Activated CD4-positive, alpha-beta memory T cell treated with anti-CD3 and anti-CD28 coated beads, Interleukin-2, amount 10 ng/mL, durations not matched to agents 7 days and 5 days (primary cell): ENCODE measurements around the gene RRP8. TPM values are rescaled to one million over a fixed set of nuclear protein-coding genes. Genes with fewer than 3 reads are reported as not detected.
A peak's percentile ranks its signal among the peaks of the same experiment; 100 is the strongest.

Experiments
- CTCF ChIA-PET: fragments of 350-600 bp; sonication (Branson Sonifier 250); formaldehyde crosslinking; loops from one replicate; lab custom pipeline; 2021; ENCODE audit warnings: antibody characterized with exemption, inconsistent platforms; lab: Charles Lee
- POLR2A ChIA-PET: fragments of 350-600 bp; sonication (Branson Sonifier 250); formaldehyde crosslinking; loops from one replicate; lab custom pipeline; 2021; ENCODE audit warnings: antibody characterized with exemption; lab: Charles Lee
- DNase-seq: peaks from one replicate; pipeline ENCODE4 v3.0.0-alpha.2; 2020
- H3K27ac Mint-ChIP-seq: one replicate; pipeline ENCODE4 v1.8.0; 2021; ENCODE audit warnings: mild to moderate bottlenecking, mixed read lengths
- H3K27me3 Mint-ChIP-seq: one replicate; pipeline ENCODE4 v1.8.0; 2021; ENCODE audit warnings: mixed read lengths
- H3K36me3 Mint-ChIP-seq: one replicate; pipeline ENCODE4 v1.8.0; 2021; ENCODE audit warnings: low read depth, mixed read lengths
- H3K4me1 Mint-ChIP-seq: one replicate; pipeline ENCODE4 v1.8.0; 2021; ENCODE audit warnings: mixed read lengths
- H3K4me3 Mint-ChIP-seq: one replicate; pipeline ENCODE4 v1.8.0; 2021; ENCODE audit warnings: mild to moderate bottlenecking, mixed read lengths
- H3K9me3 Mint-ChIP-seq: one replicate; pipeline ENCODE4 v1.8.0; 2021; ENCODE audit warnings: mixed read lengths
- total RNA-seq, 2 experiments: library from RNA; stranded (reverse); gene quantifications; one replicate each; pipeline ENCODE4 v1.2.3, GENCODE V29; 2021

Gene RRP8
- total RNA-seq, 2 experiments from 2014 or later, result 21.8 to 24.4 TPM

GRCh38 chr11:6611963-6612212 lies 8.5 kb upstream of the RRP8 start:
- peaks cover 59% of the 10 kb centered on the region for H3K36me3 Mint-ChIP-seq
- ChIA-PET POLR2A (interaction anchor here (0.7 to 3.6 kb wide), 21 partner anchors 7 to 922 kb away, joined by 3 to 37 read pairs (median 5); partner anchors contain the start of genes APBB1, ARFIP2, ILK and MRPL17), CTCF (interaction anchor here (0.6 to 3.1 kb wide), 9 partner anchors 9 to 233 kb away, joined by 3 to 30 read pairs (median 4); partner anchors contain the start of genes ARFIP2, ILK, MRPL17 and RRP8)
- no peaks in the 10 kb centered on the region for H3K27me3 Mint-ChIP-seq
- peak overlapping the region; percentile 87 for H3K27ac Mint-ChIP-seq
- peak overlapping the region; percentile 88 for H3K4me3 Mint-ChIP-seq
- no peak for DNase-seq
- peaks cover 50% of the 10 kb centered on the region for H3K4me1 Mint-ChIP-seq
- no peaks in the 10 kb centered on the region for H3K9me3 Mint-ChIP-seq

- Mint-ChIP-seq H3K27me3 (no peaks in the 10 kb centered on the region), H3K27ac (peak overlapping the region; percentile 87), H3K4me1 (peaks cover 46% of the 10 kb centered on the region), H3K36me3 (peaks cover 57% of the 10 kb centered on the region), H3K4me3 (peak overlapping the region; percentile 88), H3K9me3 (no peaks in the 10 kb centered on the region)
- CTCF ChIA-PET, result interaction anchor here (0.6 to 3.1 kb wide), 9 partner anchors 9 to 232 kb away, joined by 3 to 30 read pairs (median 4); partner anchors contain the start of genes ARFIP2, ILK, MRPL17 and RRP8
- peak; percentile 18 for DNase-seq
- POLR2A ChIA-PET, result interaction anchor here (0.7 to 3.6 kb wide), 19 partner anchors 8 to 232 kb away, joined by 3 to 37 read pairs (median 5); partner anchors contain the start of genes ARFIP2, ILK, MRPL17 and RRP8
These were observed 7.9 kb upstream of the RRP8 start for GRCh38 chr11:6611092-6611962.

- H3K27ac Mint-ChIP-seq, result peak overlapping the region; percentile 87
- peak; percentile 15 for DNase-seq
- peaks cover 44% of the 10 kb centered on the region for H3K4me1 Mint-ChIP-seq
- ChIA-PET POLR2A (interaction anchor here (1.7 to 2.9 kb wide), 4 partner anchors 9 to 72 kb away, joined by 6 to 37 read pairs (median 12); partner anchors contain the start of genes MRPL17 and TPP1), CTCF (interaction anchor here (3.1 kb wide), 1 partner anchor 73 kb away, joined by 30 read pairs; the partner anchor contains the start of gene MRPL17)
- peak overlapping the region; percentile 88 for H3K4me3 Mint-ChIP-seq
- H3K27me3 Mint-ChIP-seq, result no peaks in the 10 kb centered on the region
- H3K36me3 Mint-ChIP-seq, result peaks cover 55% of the 10 kb centered on the region
- no peaks in the 10 kb centered on the region for H3K9me3 Mint-ChIP-seq
These were observed 7.2 kb upstream of the RRP8 start for GRCh38 chr11:6610591-6610990.

DNA sequence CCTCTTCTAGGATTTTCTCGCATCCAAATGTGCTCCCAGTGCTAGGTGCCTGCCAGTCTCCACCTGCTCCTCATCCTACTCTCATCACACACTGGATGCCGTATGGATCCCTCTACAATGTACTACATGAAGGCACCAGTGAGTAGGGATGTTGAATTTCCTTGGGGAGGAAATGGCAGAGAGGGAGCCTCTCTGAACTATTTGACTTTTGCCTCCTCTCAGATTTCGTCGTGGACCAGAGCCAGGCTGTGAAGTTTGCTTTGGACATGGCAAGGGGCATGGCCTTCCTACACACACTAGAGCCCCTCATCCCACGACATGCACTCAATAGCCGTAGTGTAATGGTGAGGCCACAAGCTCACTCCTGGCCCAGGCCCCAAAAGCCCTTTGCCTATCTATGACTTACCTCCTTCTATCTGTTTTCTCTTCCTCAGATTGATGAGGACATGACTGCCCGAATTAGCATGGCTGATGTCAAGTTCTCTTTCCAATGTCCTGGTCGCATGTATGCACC lies 6.1 kb upstream of the RRP8 start:
- Mint-ChIP-seq H3K4me3 (peak overlapping the region; percentile 26), H3K4me1 (peaks cover 44% of the 10 kb centered on the region), H3K27me3 (no peaks in the 10 kb centered on the region), H3K36me3 (peaks cover 52% of the 10 kb centered on the region), H3K9me3 (no peaks in the 10 kb centered on the region), H3K27ac (peak overlapping the region; percentile 42)
- ChIA-PET CTCF (interaction anchor here (0.7 kb wide), 1 partner anchor 8 kb away, joined by 3 read pairs; no protein-coding TSS in a partner anchor), POLR2A (interaction anchor here (1.1 to 8.4 kb wide), 3 partner anchors 10 to 14 kb away, joined by 3 to 108 read pairs (median 6); partner anchors contain the start of gene TPP1)
- no peak for DNase-seq

GRCh38 chr11:6608726-6609501 lies 5.5 kb upstream of the RRP8 start:
- Mint-ChIP-seq H3K9me3 (no peaks in the 10 kb centered on the region), H3K4me1 (peaks cover 44% of the 10 kb centered on the region), H3K27ac (no peak overlapping the region), H3K27me3 (no peaks in the 10 kb centered on the region), H3K4me3 (no peak overlapping the region), H3K36me3 (peaks cover 52% of the 10 kb centered on the region)
- CTCF ChIA-PET, result interaction anchor here (0.7 to 1.5 kb wide), 3 partner anchors 9 to 74 kb away, joined by 3 to 7 read pairs (median 3); partner anchors contain the start of gene MRPL17
- POLR2A ChIA-PET, result interaction anchor here (1.1 to 8.4 kb wide), 5 partner anchors 11 to 207 kb away, joined by 3 to 108 read pairs (median 8); partner anchors contain the start of genes MRPL17 and TPP1
- no peak for DNase-seq

GRCh38 chr11:6608011-6608410 lies 4.6 kb upstream of the RRP8 start:
- Mint-ChIP-seq H3K27ac (peak overlapping the region; percentile 47), H3K4me1 (peaks cover 44% of the 10 kb centered on the region), H3K9me3 (no peaks in the 10 kb centered on the region), H3K27me3 (no peaks in the 10 kb centered on the region), H3K4me3 (no peak overlapping the region), H3K36me3 (peaks cover 52% of the 10 kb centered on the region)
- DNase-seq, result no peak
- ChIA-PET CTCF (interaction anchor here (0.8 to 1.6 kb wide), 4 partner anchors 10 to 75 kb away, joined by 3 to 14 read pairs (median 5); partner anchors contain the start of gene MRPL17), POLR2A (interaction anchor here (1.1 to 8.4 kb wide), 4 partner anchors 12 to 206 kb away, joined by 3 to 108 read pairs (median 10); partner anchors contain the start of genes MRPL17 and TPP1)

DNA sequence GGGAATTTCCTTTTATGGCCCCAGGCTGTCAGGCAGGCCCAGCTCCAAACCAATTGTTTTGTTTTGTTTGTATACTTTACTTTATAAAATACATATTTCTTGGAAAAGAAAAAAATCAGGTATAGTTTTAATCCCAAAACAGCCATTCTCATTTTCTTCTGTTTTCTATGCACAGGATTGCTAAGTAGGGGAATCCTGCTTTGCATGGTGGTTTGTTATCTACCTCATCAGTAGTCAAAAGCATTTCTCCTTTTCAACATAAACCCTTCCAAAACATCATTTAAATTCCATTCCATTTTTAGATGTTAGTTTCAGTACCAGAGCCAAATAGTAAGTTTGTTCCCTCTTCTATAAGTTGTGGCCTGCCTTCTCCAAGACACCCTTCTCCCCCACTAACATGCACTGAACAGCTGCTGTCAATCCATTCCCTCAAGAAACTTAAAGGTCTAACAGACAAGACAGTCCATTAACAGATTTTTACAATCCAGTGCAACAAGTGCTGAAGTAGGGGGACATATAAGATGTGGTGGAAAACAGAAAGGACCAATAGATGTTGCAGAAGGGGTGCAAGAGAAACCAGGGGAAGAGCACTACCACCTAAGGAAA lies 3.9 kb upstream of the RRP8 start:
- Mint-ChIP-seq H3K9me3 (no peaks in the 10 kb centered on the region), H3K27ac (no peak overlapping the region), H3K36me3 (peaks cover 52% of the 10 kb centered on the region), H3K4me3 (peak overlapping the region; percentile 33), H3K27me3 (no peaks in the 10 kb centered on the region), H3K4me1 (peaks cover 44% of the 10 kb centered on the region)
- ChIA-PET CTCF (interaction anchor here (0.8 to 1.6 kb wide), 4 partner anchors 10 to 76 kb away, joined by 3 to 14 read pairs (median 3); partner anchors contain the start of genes MRPL17 and TPP1), POLR2A (interaction anchor here (0.8 to 8.4 kb wide), 5 partner anchors 8 to 106 kb away, joined by 3 to 108 read pairs (median 8); partner anchors contain the start of genes MRPL17 and TPP1)
- DNase-seq, result no peak

GRCh38 chr11:6606471-6607189 lies 3.2 kb upstream of the RRP8 start:
- H3K36me3 Mint-ChIP-seq, result peaks cover 56% of the 10 kb centered on the region
- H3K27ac Mint-ChIP-seq, result no peak overlapping the region

GRCh38 chr11:6604790-6605189 lies 1.4 kb upstream of the RRP8 start:
- no peak overlapping the region for H3K27ac Mint-ChIP-seq
- CTCF ChIA-PET, result interaction anchor here (0.5 to 4.0 kb wide), 13 partner anchors 8 to 150 kb away, joined by 3 to 64 read pairs (median 6); partner anchors contain the start of genes ARFIP2, MRPL17, TIMM10B and TPP1
- POLR2A ChIA-PET, result interaction anchor here (0.6 to 8.4 kb wide), 15 partner anchors 8 to 215 kb away, joined by 3 to 108 read pairs (median 6); partner anchors contain the start of genes ARFIP2, MRPL17, SMPD1 and TAF10
- no peak for DNase-seq
- H3K4me1 Mint-ChIP-seq, result peaks cover 25% of the 10 kb centered on the region
- H3K9me3 Mint-ChIP-seq, result no peaks in the 10 kb centered on the region
- no peaks in the 10 kb centered on the region for H3K27me3 Mint-ChIP-seq
- H3K36me3 Mint-ChIP-seq, result peaks cover 42% of the 10 kb centered on the region
- H3K4me3 Mint-ChIP-seq, result no peak overlapping the region

More at GRCh38 chr11:6606471-6607189, 3.2 kb upstream of the RRP8 start:
- POLR2A ChIA-PET, result interaction anchor here (0.8 to 8.4 kb wide), 5 partner anchors 9 to 105 kb away, joined by 3 to 108 read pairs (median 8); partner anchors contain the start of genes MRPL17 and TPP1
- no peaks in the 10 kb centered on the region for H3K27me3 Mint-ChIP-seq
- peaks cover 43% of the 10 kb centered on the region for H3K4me1 Mint-ChIP-seq
- DNase-seq, result peak; percentile 76
- no peak overlapping the region for H3K4me3 Mint-ChIP-seq
- CTCF ChIA-PET, result interaction anchor here (0.8 to 1.6 kb wide), 2 partner anchors 12 to 77 kb away, joined by 3 to 14 read pairs; partner anchors contain the start of genes MRPL17 and TPP1
- no peaks in the 10 kb centered on the region for H3K9me3 Mint-ChIP-seq

DNA sequence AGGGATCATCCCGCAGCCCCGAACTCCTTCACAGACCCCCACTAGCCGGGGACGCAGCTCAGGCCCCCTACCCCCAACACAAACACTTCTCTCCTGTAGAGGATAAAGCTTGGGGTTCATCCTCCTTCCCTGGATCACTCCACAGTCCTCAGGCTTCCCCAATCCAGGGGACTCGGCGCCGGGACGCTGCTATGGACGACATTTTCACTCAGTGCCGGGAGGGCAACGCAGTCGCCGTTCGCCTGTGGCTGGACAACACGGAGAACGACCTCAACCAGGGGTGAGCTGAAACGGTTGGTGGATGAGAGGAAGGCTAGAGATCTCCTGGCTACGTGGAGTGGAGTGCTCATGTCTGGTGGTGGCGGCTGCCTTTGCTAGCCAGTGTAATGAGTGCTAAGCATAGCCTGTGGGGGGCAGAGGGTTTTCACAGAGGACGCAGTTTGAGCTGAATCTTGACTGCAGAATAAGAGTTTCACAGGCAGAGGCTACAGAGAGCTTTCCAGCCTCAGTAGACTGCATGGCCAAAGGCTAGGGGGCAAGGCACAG lies 738 bp upstream of the RRP8 start:
- H3K4me1 Mint-ChIP-seq, result peaks cover 20% of the 10 kb centered on the region
- ChIA-PET CTCF (interaction anchor here (0.5 to 4.0 kb wide), 16 partner anchors 8 to 151 kb away, joined by 3 to 64 read pairs (median 5); partner anchors contain the start of genes ARFIP2, MRPL17, TAF10 and TIMM10B), POLR2A (interaction anchor here (0.5 to 8.4 kb wide), 16 partner anchors 8 to 214 kb away, joined by 3 to 108 read pairs (median 6); partner anchors contain the start of genes ARFIP2, MRPL17, SMPD1 and TAF10)
- DNase-seq, result peak; percentile 68
- H3K36me3 Mint-ChIP-seq, result peaks cover 42% of the 10 kb centered on the region
- no peak overlapping the region for H3K4me3 Mint-ChIP-seq
- H3K9me3 Mint-ChIP-seq, result no peaks in the 10 kb centered on the region
- H3K27me3 Mint-ChIP-seq, result no peaks in the 10 kb centered on the region
- no peak overlapping the region for H3K27ac Mint-ChIP-seq
